HepG2 (cell line): Measurements from ENCODE around the gene SIGLEC1. TPM values are rescaled to one million over a fixed set of nuclear protein-coding genes. Genes with fewer than 3 reads are reported as not detected.
A peak's percentile ranks its signal among the peaks of the same experiment; 100 is the strongest.

Experiments
- ATAC-seq: fragments of 200-7000 bp; cut with Tn5 transposase; 3 replicates; pipeline ENCODE4 v1.9.1; 2020; ENCODE audit warnings: mild to moderate bottlenecking, moderate library complexity
- BruUV-seq: library from RNA; stranded (reverse); fragments of 400-500 nt; replicated peaks from 2 replicates; lab custom pipeline; 2021; lab: Mats Ljungman, UMichigan
- CTCF ChIA-PET: fragments of 300-600 bp; formaldehyde crosslinking; extraction: SDS; loops from one replicate; lab custom pipeline; 2021; ENCODE audit warnings: low total read pairs, inconsistent platforms, low intra/inter-chr PET ratio; lab: Yijun Ruan, JAX
- POLR2A ChIA-PET: fragments of 350-600 bp; sonication (Branson Sonifier 250); formaldehyde crosslinking; loops from one replicate; lab custom pipeline; 2020; ENCODE audit warnings: antibody characterized with exemption, inconsistent platforms; lab: Yijun Ruan, JAX
- DNase-seq: peaks from one replicate; pipeline ENCODE4 v3.0.0-alpha.2; 2015; ENCODE audit warnings: low spot score
- FAIRE-seq: peaks from 3 replicates; lab custom pipeline; 2011; peaks lifted over from hg19 to GRCh38; lab: Jason Lieb, UNC
- H2AFZ ChIP-seq: one replicate; pipeline ENCODE4 v1.6.1; 2011; ENCODE audit warnings: low read length, inconsistent platforms
- H3K27ac ChIP-seq: fragments of 300-600 bp; 3 replicates; pipeline ENCODE4 v1.8.0; 2011; ENCODE audit warnings: mixed run types, mild to moderate bottlenecking, mixed read lengths, low read length, inconsistent platforms; ENCODE audit not compliant: insufficient read depth; ENCODE audit errors: extremely low read length
- H3K27me3 ChIP-seq, 2 experiments: fragments of 200-600 bp in 1 of 2; 2 replicates in 1 of 2; 3 replicates in 1 of 2; pipeline versions ENCODE4 v1.6.0 to v1.8.0; 2011; ENCODE audit warnings: low read length in 2 of 2, mild to moderate bottlenecking in 2 of 2, moderate library complexity in 2 of 2, inconsistent platforms in 1 of 2; ENCODE audit not compliant: insufficient read depth in 2 of 2, control insufficient read depth in 1 of 2
- H3K36me3 ChIP-seq, 2 experiments: fragments of 200-600 bp in 1 of 2; replicated peaks in 1 of 2; 2 replicates in 1 of 2; 3 replicates in 1 of 2; pipeline versions ENCODE4 v1.5.1 to v1.8.0; 2011; ENCODE audit warnings: low read length in 2 of 2, inconsistent platforms in 1 of 2; ENCODE audit not compliant: insufficient read depth in 2 of 2, control insufficient read depth in 1 of 2
- H3K4me1 ChIP-seq: 2 replicates; pipeline ENCODE4 v1.5.1; 2012; ENCODE audit warnings: low read length, inconsistent platforms; ENCODE audit not compliant: insufficient read depth
- H3K4me2 ChIP-seq: 2 replicates; pipeline ENCODE4 v1.6.0; 2011; ENCODE audit warnings: low read depth, low read length, inconsistent platforms
- H3K4me3 ChIP-seq, 3 experiments: fragments of 200-600 bp in 1 of 3; sonication (generic), shearing (Covaris generic) in 1 of 3; replicated peaks in 1 of 3; 2 replicates each; pipeline ENCODE4 v1.5.1; 2011 to 2016; ENCODE audit warnings: low read length in 3 of 3, inconsistent platforms in 2 of 3, low read depth in 2 of 3, mild to moderate bottlenecking in 2 of 3, control low read depth in 1 of 3, mixed read lengths in 1 of 3; ENCODE audit not compliant: insufficient read depth in 1 of 3
- H3K79me2 ChIP-seq: one replicate; pipeline ENCODE4 v1.6.1; 2011; ENCODE audit warnings: low read length, inconsistent platforms; ENCODE audit not compliant: insufficient read depth
- H3K9ac ChIP-seq: 2 replicates; pipeline ENCODE4 v1.6.0; 2011; ENCODE audit warnings: mild to moderate bottlenecking, low read depth, low read length, inconsistent platforms; ENCODE audit not compliant: insufficient read depth
- H3K9me3 ChIP-seq: 2 replicates; pipeline ENCODE4 v1.5.1; 2012; ENCODE audit warnings: mild to moderate bottlenecking, low read length
- H4K20me1 ChIP-seq: 2 replicates; pipeline ENCODE4 v1.6.0; 2011; ENCODE audit warnings: inconsistent platforms, mild to moderate bottlenecking, low read length, moderate library complexity; ENCODE audit not compliant: insufficient read depth
- CEBPZ ChIP-seq: IDR thresholded peaks from 2 replicates; pipeline ENCODE4 v1.6.1; 2012; ENCODE audit warnings: low read length, improper control_type of control experiment
- E2F2 ChIP-seq: sonication (generic); formaldehyde crosslinking; IDR thresholded peaks from 2 replicates; pipeline ENCODE4 v1.4.0; 2020; ENCODE audit warnings: missing genetic modification reagents, borderline replicate concordance
- FOXA1 ChIP-seq, 2 experiments: fragments of 450-650 bp in 1 of 2; sonication (generic) in 1 of 2; formaldehyde crosslinking in 1 of 2; IDR thresholded peaks; 2 replicates each; pipeline versions ENCODE4 v1.4.0 to v1.6.1; 2016 to 2020; ENCODE audit warnings: missing genetic modification reagents in 1 of 2
- GPN1 ChIP-seq: sonication (generic); formaldehyde crosslinking; IDR thresholded peaks from 2 replicates; pipeline ENCODE4 v1.5.1; 2020; ENCODE audit warnings: missing genetic modification reagents, borderline replicate concordance
- HNRNPUL1 ChIP-seq: fragments of 200-400 bp; formaldehyde crosslinking; IDR thresholded peaks from 2 replicates; pipeline ENCODE4 v1.6.1; 2017; ENCODE audit warnings: low read depth, mild to moderate bottlenecking, low read length, moderate library complexity
- KAT7 ChIP-seq: IDR thresholded peaks from 2 replicates; pipeline ENCODE4 v1.6.1; 2018; ENCODE audit warnings: borderline replicate concordance, missing compliant biosample characterization
- MIER2 ChIP-seq: IDR thresholded peaks from 2 replicates; pipeline ENCODE4 v1.6.1; 2016; ENCODE audit warnings: missing biosample characterization, missing genetic modification reagents
- NFATC3 ChIP-seq: sonication (generic); formaldehyde crosslinking; IDR thresholded peaks from 2 replicates; pipeline ENCODE4 v1.5.1; 2020; ENCODE audit warnings: mild to moderate bottlenecking, missing genetic modification reagents
- NR2F6 ChIP-seq, 2 experiments: IDR thresholded peaks; 2 replicates each; pipeline ENCODE4 v1.6.1; 2016; ENCODE audit warnings: antibody characterized with exemption in 1 of 2, mild to moderate bottlenecking in 1 of 2
- POGZ ChIP-seq: sonication (generic); formaldehyde crosslinking; IDR thresholded peaks from 2 replicates; pipeline ENCODE4 v1.4.0; 2020; ENCODE audit warnings: mild to moderate bottlenecking, missing genetic modification reagents
- RORA ChIP-seq: sonication (generic); formaldehyde crosslinking; IDR thresholded peaks from 2 replicates; pipeline ENCODE4 v1.5.0; 2020; ENCODE audit warnings: mild to moderate bottlenecking, missing genetic modification reagents, moderate library complexity
- SALL1 ChIP-seq: sonication (generic); formaldehyde crosslinking; IDR thresholded peaks from 2 replicates; pipeline ENCODE4 v1.8.0; 2022; ENCODE audit warnings: mild to moderate bottlenecking, missing genetic modification reagents
- SPEN ChIP-seq: sonication (generic); formaldehyde crosslinking; IDR thresholded peaks from 2 replicates; pipeline ENCODE4 v1.5.1; 2020; ENCODE audit warnings: low read depth, mild to moderate bottlenecking, missing genetic modification reagents
- ZBTB8A ChIP-seq: sonication (generic); formaldehyde crosslinking; IDR thresholded peaks from 2 replicates; pipeline ENCODE4 v1.4.0; 2020; ENCODE audit warnings: mild to moderate bottlenecking, low read depth, missing genetic modification reagents, borderline replicate concordance
- ZFP36L1 ChIP-seq: sonication (generic); formaldehyde crosslinking; IDR thresholded peaks from 2 replicates; pipeline ENCODE4 v1.8.0; 2022; ENCODE audit warnings: mild to moderate bottlenecking, missing genetic modification reagents, moderate library complexity
- ZNF264 ChIP-seq: sonication (generic); formaldehyde crosslinking; IDR thresholded peaks from 2 replicates; pipeline ENCODE4 v1.4.0; 2020; ENCODE audit warnings: missing genetic modification reagents
- ZNF282 ChIP-seq: fragments of 450-650 bp; IDR thresholded peaks from 2 replicates; pipeline ENCODE4 v1.6.1; 2018; ENCODE audit not compliant: partially characterized antibody
- ZNF333 ChIP-seq: sonication (generic); formaldehyde crosslinking; IDR thresholded peaks from 2 replicates; pipeline ENCODE4 v1.4.0; 2020; ENCODE audit warnings: mild to moderate bottlenecking, missing genetic modification reagents, borderline replicate concordance
- ZNF547 ChIP-seq: sonication (generic); formaldehyde crosslinking; IDR thresholded peaks from 2 replicates; pipeline ENCODE4 v1.5.1; 2020; ENCODE audit warnings: mild to moderate bottlenecking, missing genetic modification reagents
- WGBS: methylation state at CpG from one replicate; pipeline ENCODE4 v1.1.6; 2017; ENCODE audit warnings: low lambda C conversion rate; 5-methylcytosine and 5-hydroxymethylcytosine counted together
- in situ Hi-C: cut with HindIII; loops from 2 replicates; pipeline ENCODE4 v1.10.0; 2017; ENCODE audit warnings: low pct_unique_long_range_greater_than_20kb; ENCODE audit not compliant: extremely low pct_ligation_motif_present
- intact Hi-C: fragments of 100-400 bp; cut with micrococcal nuclease; formaldehyde crosslinking; loops from one replicate; pipeline ENCODE4 v1.10.0; 2022; ENCODE audit not compliant: unreplicated experiment
- polyA plus RNA-seq, 8 experiments: library from polyadenylated mRNA; depleted of rRNA in 3 of 8; stranded (reverse) in 7 of 8; unstranded in 1 of 8; fragments of >200 nt; fragmentation: Illumina TruSeq in 4 of 8; extraction: Trizol in 4 of 8; gene quantifications; 2 replicates each; pipeline versions ENCODE4 v1.2.1 to v1.2.3, GENCODE V29; 2011 to 2016; ENCODE audit warnings: low read depth in 4 of 8, missing spikeins in 1 of 8, mixed read lengths in 1 of 8; ENCODE audit not compliant: insufficient read depth in 1 of 8
- total RNA-seq, 5 experiments: library from RNA; depleted of rRNA; stranded (reverse); fragments of >200 nt; fragmentation: Illumina TruSeq; extraction: Trizol; gene quantifications; 2 replicates each; pipeline ENCODE4 v1.2.3, GENCODE V29; 2016; ENCODE audit warnings: low read depth in 1 of 5

SIGLEC1 gene
- total and polyA plus RNA-seq, 2 of the 13 experiments (the other 11 are each of a cell fraction or from before 2014, with no cell fraction given), result 0.01 TPM; not detected in 1

- Histone ChIP-seq H3K9ac (no peak overlapping the region), H2AFZ (no peak overlapping the region), H3K27ac (no peak overlapping the region), H3K9me3 (no peaks in the 10 kb centered on the region), H3K4me3 (no peak overlapping the region; a peak in 1 of 6 replicates), H3K36me3 (no peaks in the 10 kb centered on the region), H3K4me1 (0 out of 2 replicates have a peak, but pooled peaks cover 9% of the 10 kb centered on the region), H3K79me2 (no peaks in the 10 kb centered on the region), H3K27me3 (peaks cover 36 to 81% of the 10 kb centered on the region in 2 experiments), H4K20me1 (no peaks in the 10 kb centered on the region), H3K4me2 (peak overlapping the region; percentile 46)
- DNase-seq, result no peak
- FAIRE-seq, result no peak
- ChIA-PET CTCF (no interaction called here), POLR2A (no interaction called here)
- 58% methylated on average over 19 of the region's 32 CpGs for WGBS
- intact Hi-C loops, result no loop called here
- no peak; the same call in 2 of the 3 replicates for ATAC-seq
- in situ Hi-C loops, result no loop called here
- BruUV-seq, result no TSS peak
- TF ChIP-seq ZNF264 (CRISPR knock-in tag) (no peak), ZBTB8A (CRISPR knock-in tag) (no peak), ZNF333 (CRISPR knock-in tag) (peak; percentile 51; the same call in 1 of the 2 replicates), NR2F6 (IDR thresholded peaks at IDR 0.05) (no peak), NR2F6 (CRISPR knock-in tag; IDR thresholded peaks at IDR 0.05) (no peak), CEBPZ (no peak), HNRNPUL1 (no peak), ZFP36L1 (CRISPR knock-in tag) (no peak), GPN1 (CRISPR knock-in tag) (peak; percentile 65; the same call in 1 of the 2 replicates), KAT7 (CRISPR knock-in tag) (no peak), E2F2 (CRISPR knock-in tag) (no peak), POGZ (CRISPR knock-in tag) (no peak), FOXA1 (IDR thresholded peaks at IDR 0.05) (no peak), FOXA1 (CRISPR knock-in tag; IDR thresholded peaks at IDR 0.05) (no peak), SALL1 (CRISPR knock-in tag) (no peak), RORA (no peak), ZNF547 (no peak), NFATC3 (CRISPR knock-in tag) (no peak), SPEN (no peak), ZNF282 (no peak), MIER2 (CRISPR knock-in tag) (no peak)
These were observed 31.0 kb downstream of the SIGLEC1 start for GRCh38 chr20:3681352-3681930.
